ENCODE results near the gene PFDN4. TPM values are rescaled to one million over a fixed set of nuclear protein-coding genes. Genes with fewer than 3 reads are reported as not detected.

The PFDN4 gene
- total and polyA plus RNA-seq, 2 of the 13 experiments (the other 11 are each of a cell fraction or from before 2014, with no cell fraction given) = 59.8 to 227 TPM

DNA sequence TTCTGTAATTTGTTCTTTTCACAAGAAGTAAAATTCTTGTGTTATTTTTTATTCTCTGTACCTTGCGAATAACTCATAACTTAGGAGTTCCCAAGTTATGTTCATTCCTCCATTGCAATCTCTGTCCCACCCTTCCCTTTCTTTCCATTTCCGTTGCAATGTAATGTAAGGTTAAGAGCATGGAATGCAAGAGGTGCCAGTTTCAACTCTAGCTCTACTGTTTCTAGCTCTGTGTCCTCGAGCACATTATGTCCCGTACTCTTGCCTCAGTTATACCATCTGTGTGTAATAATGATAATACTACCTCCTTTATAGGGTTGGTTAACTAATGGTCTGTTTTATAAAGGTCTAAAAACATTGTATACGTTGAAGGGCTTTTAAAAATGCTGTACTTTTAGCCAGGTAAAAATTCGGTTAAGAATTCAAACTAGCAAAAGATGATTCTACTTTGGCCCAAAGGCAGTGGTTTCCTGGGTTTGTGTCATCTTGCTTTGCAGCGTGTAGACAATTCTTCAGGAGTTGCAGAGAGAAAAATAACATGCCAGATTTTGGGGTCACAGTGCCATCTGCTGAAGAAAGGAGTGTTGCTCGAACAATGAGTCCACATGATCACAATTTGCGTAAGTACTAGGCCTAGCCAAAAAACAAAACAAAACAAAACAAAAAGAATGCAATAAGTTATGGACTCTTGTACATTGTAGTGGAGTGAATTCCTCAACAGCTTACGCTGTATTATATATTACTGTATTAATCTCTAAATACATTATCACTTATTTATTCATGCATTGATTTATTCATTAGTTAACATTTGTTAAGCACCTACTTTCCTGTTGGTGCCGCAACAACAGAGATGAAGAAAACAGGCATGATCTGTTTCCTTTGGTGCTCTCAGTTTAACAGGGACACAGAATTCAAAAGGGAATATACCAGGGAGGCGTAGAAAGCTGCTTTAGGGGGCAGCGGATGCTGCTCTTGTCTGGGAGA lies 10.0 kb upstream of the PFDN4 start (continued):
- TF ChIP-seq ZNF33A (CRISPR knock-in tag; IDR thresholded peaks at IDR 0.05; ENCODE audit: borderline replicate concordance) (no peak), MATR3 (CRISPR knock-in tag; IDR thresholded peaks at IDR 0.05) (no peak), ZEB1 (IDR thresholded peaks at IDR 0.05; ENCODE audit: insufficient replicate concordance, low read depth) (no peak), THYN1 (CRISPR knock-in tag; IDR thresholded peaks at IDR 0.05; ENCODE audit: borderline replicate concordance, low read depth) (no peak), ZNF724P (CRISPR knock-in tag; IDR thresholded peaks at IDR 0.05; ENCODE audit: borderline replicate concordance) (no peak), NR2F2 (IDR thresholded peaks at IDR 0.05; ENCODE audit: borderline replicate concordance, low read depth) (no peak; the same call in 1 of the 2 replicates), ISL2 (CRISPR knock-in tag; IDR thresholded peaks at IDR 0.05) (no peak), CAMTA2 (CRISPR knock-in tag; IDR thresholded peaks at IDR 0.05; ENCODE audit: borderline replicate concordance) (no peak), MLLT10 (CRISPR knock-in tag; IDR thresholded peaks at IDR 0.05) (no peak), ZNF891 (CRISPR knock-in tag; IDR thresholded peaks at IDR 0.05) (no peak), GABPA (IDR thresholded peaks at IDR 0.05; ENCODE audit: low read depth, low read length) (no peak), GABPA (CRISPR knock-in tag; IDR thresholded peaks at IDR 0.05; ENCODE audit: low read depth) (no peak)
- TF ChIP-seq, protein P1, sequence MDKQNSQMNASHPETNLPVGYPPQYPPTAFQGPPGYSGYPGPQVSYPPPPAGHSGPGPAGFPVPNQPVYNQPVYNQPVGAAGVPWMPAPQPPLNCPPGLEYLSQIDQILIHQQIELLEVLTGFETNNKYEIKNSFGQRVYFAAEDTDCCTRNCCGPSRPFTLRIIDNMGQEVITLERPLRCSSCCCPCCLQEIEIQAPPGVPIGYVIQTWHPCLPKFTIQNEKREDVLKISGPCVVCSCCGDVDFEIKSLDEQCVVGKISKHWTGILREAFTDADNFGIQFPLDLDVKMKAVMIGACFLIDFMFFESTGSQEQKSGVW (CRISPR knock-in tag; IDR thresholded peaks at IDR 0.05; ENCODE audit: borderline replicate concordance) = no peak
- TF ChIP-seq, protein P2, sequence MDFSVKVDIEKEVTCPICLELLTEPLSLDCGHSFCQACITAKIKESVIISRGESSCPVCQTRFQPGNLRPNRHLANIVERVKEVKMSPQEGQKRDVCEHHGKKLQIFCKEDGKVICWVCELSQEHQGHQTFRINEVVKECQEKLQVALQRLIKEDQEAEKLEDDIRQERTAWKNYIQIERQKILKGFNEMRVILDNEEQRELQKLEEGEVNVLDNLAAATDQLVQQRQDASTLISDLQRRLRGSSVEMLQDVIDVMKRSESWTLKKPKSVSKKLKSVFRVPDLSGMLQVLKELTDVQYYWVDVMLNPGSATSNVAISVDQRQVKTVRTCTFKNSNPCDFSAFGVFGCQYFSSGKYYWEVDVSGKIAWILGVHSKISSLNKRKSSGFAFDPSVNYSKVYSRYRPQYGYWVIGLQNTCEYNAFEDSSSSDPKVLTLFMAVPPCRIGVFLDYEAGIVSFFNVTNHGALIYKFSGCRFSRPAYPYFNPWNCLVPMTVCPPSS (IDR thresholded peaks at IDR 0.05) = no peak
- TF ChIP-seq, protein P3, sequence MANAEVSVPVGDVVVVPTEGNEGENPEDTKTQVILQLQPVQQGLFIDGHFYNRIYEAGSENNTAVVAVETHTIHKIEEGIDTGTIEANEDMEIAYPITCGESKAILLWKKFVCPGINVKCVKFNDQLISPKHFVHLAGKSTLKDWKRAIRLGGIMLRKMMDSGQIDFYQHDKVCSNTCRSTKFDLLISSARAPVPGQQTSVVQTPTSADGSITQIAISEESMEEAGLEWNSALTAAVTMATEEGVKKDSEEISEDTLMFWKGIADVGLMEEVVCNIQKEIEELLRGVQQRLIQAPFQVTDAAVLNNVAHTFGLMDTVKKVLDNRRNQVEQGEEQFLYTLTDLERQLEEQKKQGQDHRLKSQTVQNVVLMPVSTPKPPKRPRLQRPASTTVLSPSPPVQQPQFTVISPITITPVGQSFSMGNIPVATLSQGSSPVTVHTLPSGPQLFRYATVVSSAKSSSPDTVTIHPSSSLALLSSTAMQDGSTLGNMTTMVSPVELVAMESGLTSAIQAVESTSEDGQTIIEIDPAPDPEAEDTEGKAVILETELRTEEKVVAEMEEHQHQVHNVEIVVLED (CRISPR knock-in tag; IDR thresholded peaks at IDR 0.05; ENCODE audit: borderline replicate concordance) = no peak
- TF ChIP-seq, protein P4, sequence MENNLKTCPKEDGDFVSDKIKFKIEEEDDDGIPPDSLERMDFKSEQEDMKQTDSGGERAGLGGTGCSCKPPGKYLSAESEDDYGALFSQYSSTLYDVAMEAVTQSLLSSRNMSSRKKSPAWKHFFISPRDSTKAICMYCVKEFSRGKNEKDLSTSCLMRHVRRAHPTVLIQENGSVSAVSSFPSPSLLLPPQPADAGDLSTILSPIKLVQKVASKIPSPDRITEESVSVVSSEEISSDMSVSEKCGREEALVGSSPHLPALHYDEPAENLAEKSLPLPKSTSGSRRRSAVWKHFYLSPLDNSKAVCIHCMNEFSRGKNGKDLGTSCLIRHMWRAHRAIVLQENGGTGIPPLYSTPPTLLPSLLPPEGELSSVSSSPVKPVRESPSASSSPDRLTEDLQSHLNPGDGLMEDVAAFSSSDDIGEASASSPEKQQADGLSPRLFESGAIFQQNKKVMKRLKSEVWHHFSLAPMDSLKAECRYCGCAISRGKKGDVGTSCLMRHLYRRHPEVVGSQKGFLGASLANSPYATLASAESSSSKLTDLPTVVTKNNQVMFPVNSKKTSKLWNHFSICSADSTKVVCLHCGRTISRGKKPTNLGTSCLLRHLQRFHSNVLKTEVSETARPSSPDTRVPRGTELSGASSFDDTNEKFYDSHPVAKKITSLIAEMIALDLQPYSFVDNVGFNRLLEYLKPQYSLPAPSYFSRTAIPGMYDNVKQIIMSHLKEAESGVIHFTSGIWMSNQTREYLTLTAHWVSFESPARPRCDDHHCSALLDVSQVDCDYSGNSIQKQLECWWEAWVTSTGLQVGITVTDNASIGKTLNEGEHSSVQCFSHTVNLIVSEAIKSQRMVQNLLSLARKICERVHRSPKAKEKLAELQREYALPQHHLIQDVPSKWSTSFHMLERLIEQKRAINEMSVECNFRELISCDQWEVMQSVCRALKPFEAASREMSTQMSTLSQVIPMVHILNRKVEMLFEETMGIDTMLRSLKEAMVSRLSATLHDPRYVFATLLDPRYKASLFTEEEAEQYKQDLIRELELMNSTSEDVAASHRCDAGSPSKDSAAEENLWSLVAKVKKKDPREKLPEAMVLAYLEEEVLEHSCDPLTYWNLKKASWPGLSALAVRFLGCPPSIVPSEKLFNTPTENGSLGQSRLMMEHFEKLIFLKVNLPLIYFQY (CRISPR knock-in tag; IDR thresholded peaks at IDR 0.05; ENCODE audit: borderline replicate concordance) = peak; percentile 64; the same call in 1 of the 2 replicates
- TF ChIP-seq, protein P5, sequence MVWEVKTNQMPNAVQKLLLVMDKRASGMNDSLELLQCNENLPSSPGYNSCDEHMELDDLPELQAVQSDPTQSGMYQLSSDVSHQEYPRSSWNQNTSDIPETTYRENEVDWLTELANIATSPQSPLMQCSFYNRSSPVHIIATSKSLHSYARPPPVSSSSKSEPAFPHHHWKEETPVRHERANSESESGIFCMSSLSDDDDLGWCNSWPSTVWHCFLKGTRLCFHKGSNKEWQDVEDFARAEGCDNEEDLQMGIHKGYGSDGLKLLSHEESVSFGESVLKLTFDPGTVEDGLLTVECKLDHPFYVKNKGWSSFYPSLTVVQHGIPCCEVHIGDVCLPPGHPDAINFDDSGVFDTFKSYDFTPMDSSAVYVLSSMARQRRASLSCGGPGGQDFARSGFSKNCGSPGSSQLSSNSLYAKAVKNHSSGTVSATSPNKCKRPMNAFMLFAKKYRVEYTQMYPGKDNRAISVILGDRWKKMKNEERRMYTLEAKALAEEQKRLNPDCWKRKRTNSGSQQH (CRISPR knock-in tag; IDR thresholded peaks at IDR 0.05; ENCODE audit: low read depth) = no peak
- TF ChIP-seq, protein P6, sequence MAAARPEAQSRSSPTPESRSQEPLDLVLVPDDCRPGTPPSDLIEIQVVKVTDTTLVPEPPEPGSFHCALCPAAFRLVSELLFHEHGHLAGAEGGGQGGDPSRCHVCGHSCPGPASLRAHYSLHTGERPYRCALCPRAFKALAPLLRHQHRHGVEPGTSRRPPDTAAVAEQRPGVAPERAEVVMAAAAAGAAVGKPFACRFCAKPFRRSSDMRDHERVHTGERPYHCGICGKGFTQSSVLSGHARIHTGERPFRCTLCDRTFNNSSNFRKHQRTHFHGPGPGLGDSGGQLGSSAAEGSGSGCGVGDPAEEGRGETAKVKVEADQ (CRISPR knock-in tag; IDR thresholded peaks at IDR 0.05; ENCODE audit: borderline replicate concordance) = no peak
